Keratinocyte (primary cell): ENCODE results near the gene MLF1. TPM values are rescaled to one million over a fixed set of nuclear protein-coding genes. Genes with fewer than 3 reads are reported as not detected.
"Not testable (repeated sequence)": the region's sequence is repeated elsewhere in the genome, so short reads cannot be mapped to it uniquely, and the experiment has no call there.

Experiments
- DNase-seq: peaks from one replicate; pipeline ENCODE4 v3.0.0-alpha.2; 2011; ENCODE audit warnings: low read depth, missing footprints, low spot score
- FAIRE-seq: peaks from 2 replicates; lab custom pipeline; 2011; peaks lifted over from hg19 to GRCh38; lab: Jason Lieb, UNC
- H2AFZ ChIP-seq: 2 replicates; pipeline ENCODE4 v1.6.0; 2012; ENCODE audit warnings: low read length, control low read depth, inconsistent platforms; ENCODE audit not compliant: control insufficient read depth
- H3K27ac ChIP-seq: 2 replicates; pipeline ENCODE4 v1.5.1; 2011; ENCODE audit warnings: low read length; ENCODE audit not compliant: control insufficient read depth, insufficient read depth
- H3K27me3 ChIP-seq: 3 replicates; pipeline ENCODE4 v1.6.0; 2011; ENCODE audit warnings: low read length; ENCODE audit not compliant: control insufficient read depth, insufficient read depth; ENCODE audit errors: extremely low read depth
- H3K36me3 ChIP-seq, 2 experiments: 2 replicates in 1 of 2; 3 replicates in 1 of 2; pipeline ENCODE4 v1.5.1; 2011; ENCODE audit warnings: low read length in 2 of 2, mild to moderate bottlenecking in 1 of 2; ENCODE audit not compliant: control insufficient read depth in 2 of 2, insufficient read depth in 2 of 2; ENCODE audit errors: extremely low read depth in 1 of 2
- H3K4me1 ChIP-seq: 3 replicates; pipeline ENCODE4 v1.5.1; 2011; ENCODE audit warnings: low read length; ENCODE audit not compliant: control insufficient read depth, insufficient read depth; ENCODE audit errors: extremely low read depth
- H3K4me2 ChIP-seq: 3 replicates; pipeline ENCODE4 v1.6.0; 2011; ENCODE audit warnings: low read depth, low read length; ENCODE audit not compliant: control insufficient read depth, insufficient read depth; ENCODE audit errors: extremely low read depth
- H3K4me3 ChIP-seq, 3 experiments: fragments of 200-600 bp in 1 of 3; sonication (generic) in 1 of 3; 2 replicates in 2 of 3; 3 replicates in 1 of 3; pipeline ENCODE4 v1.5.1; 2011 to 2016; ENCODE audit warnings: low read length in 3 of 3, mild to moderate bottlenecking in 3 of 3, control low read depth in 2 of 3, inconsistent platforms in 1 of 3, low read depth in 1 of 3, mixed read lengths in 1 of 3, mixed run types in 1 of 3, moderate library complexity in 1 of 3; ENCODE audit not compliant: control insufficient read depth in 2 of 3, insufficient read depth in 2 of 3; ENCODE audit errors: extremely low read depth in 1 of 3
- H3K79me2 ChIP-seq: 2 replicates; pipeline ENCODE4 v1.6.0; 2012; ENCODE audit warnings: low read length; ENCODE audit not compliant: control insufficient read depth, insufficient read depth
- H3K9ac ChIP-seq: 3 replicates; pipeline ENCODE4 v1.6.0; 2011; ENCODE audit warnings: low read length; ENCODE audit not compliant: control insufficient read depth, insufficient read depth; ENCODE audit errors: extremely low read depth
- H3K9me1 ChIP-seq: 3 replicates; pipeline ENCODE4 v1.6.0; 2011; ENCODE audit warnings: low read length; ENCODE audit not compliant: control insufficient read depth, insufficient read depth; ENCODE audit errors: extremely low read depth
- H3K9me3 ChIP-seq: 2 replicates; pipeline ENCODE4 v1.5.1; 2012; ENCODE audit warnings: low read depth, low read length; ENCODE audit not compliant: control insufficient read depth
- H4K20me1 ChIP-seq: 3 replicates; pipeline ENCODE4 v1.6.0; 2011; ENCODE audit warnings: low read length; ENCODE audit not compliant: control insufficient read depth, insufficient read depth; ENCODE audit errors: extremely low read depth
- EZH2 ChIP-seq: IDR thresholded peaks from one replicate; pipeline ENCODE4 v1.6.1; 2012; ENCODE audit warnings: inconsistent platforms, mild to moderate bottlenecking, low read length, moderate library complexity
- dilution Hi-C: fragments of 300-500 bp; cut with MboI; formaldehyde crosslinking; loops from one replicate; pipeline ENCODE4 v1.7.0; 2020; ENCODE audit warnings: low sequenced_read_pairs; ENCODE audit not compliant: extremely low pct_ligation_motif_present
- polyA plus RNA-seq, 5 experiments: library from polyadenylated mRNA; depleted of rRNA in 3 of 5; stranded (reverse) in 3 of 5; stranded (forward) in 1 of 5; unstranded in 1 of 5; fragments of >200 nt; gene quantifications; 1 replicate in 1 of 5; 2 replicates in 3 of 5; 3 replicates in 1 of 5; pipeline versions ENCODE4 v1.2.1 to v1.2.3, GENCODE V29; 2011 to 2012; ENCODE audit warnings: missing spikeins in 2 of 5, low read depth in 1 of 5, low replicate concordance in 1 of 5
- TF ChIP-seq, protein P1 (sequence below), 3 experiments: IDR thresholded peaks in 1 of 3; conservative IDR thresholded peaks in 1 of 3; optimal IDR thresholded peaks in 1 of 3; 2 replicates in 2 of 3; 3 replicates in 1 of 3; pipeline versions ENCODE3 to v1.5.1; 2011; ENCODE audit warnings: low read length in 3 of 3, mild to moderate bottlenecking in 3 of 3, moderate library complexity in 2 of 3, control low read depth in 1 of 3, inconsistent platforms in 1 of 3; ENCODE audit not compliant: insufficient read depth in 2 of 3; ENCODE audit errors: extremely low read depth in 1 of 3

MLF1 gene
- polyA plus RNA-seq, 1 donor (not counting 4 experiments of a cell fraction or from before 2014, with no cell fraction given): 11.8 TPM

DNA sequence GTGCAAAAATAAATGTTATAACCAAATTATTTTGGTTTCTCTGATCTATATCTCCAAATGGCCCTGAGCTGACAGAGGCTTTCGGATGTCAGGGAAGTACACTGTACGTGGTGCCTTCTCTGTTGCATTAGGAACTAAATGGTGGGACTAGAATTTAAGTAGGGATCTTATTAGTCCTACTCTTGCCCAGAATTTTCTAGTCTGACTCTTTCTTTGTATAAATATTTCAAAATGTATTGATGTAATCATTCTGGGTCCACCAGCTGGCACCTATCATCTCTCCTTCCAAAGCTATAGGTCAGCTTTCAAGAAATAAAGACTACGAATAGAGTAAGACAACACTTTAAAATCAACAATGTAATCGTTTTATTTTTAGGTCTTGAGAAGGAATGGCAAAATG, 22.3 kb upstream of the MLF1 start:
- dilution Hi-C loops: no loop called here
- Histone ChIP-seq H2AFZ (no peak overlapping the region), H3K4me1 (no peaks in the 10 kb centered on the region), H3K9me1 (no peaks in the 10 kb centered on the region), H3K36me3 (no peaks in the 10 kb centered on the region), H3K79me2 (no peaks in the 10 kb centered on the region), H3K27me3 (no peaks in the 10 kb centered on the region), H3K4me3 (no peak overlapping the region), H3K9me3 (no peaks in the 10 kb centered on the region), H3K27ac (no peak overlapping the region), H3K9ac (no peak overlapping the region), H4K20me1 (no peaks in the 10 kb centered on the region), H3K4me2 (no peak overlapping the region)
- FAIRE-seq (no peak), DNase-seq (no peak)
- no peak for TF ChIP-seq EZH2
- TF ChIP-seq, protein P1, sequence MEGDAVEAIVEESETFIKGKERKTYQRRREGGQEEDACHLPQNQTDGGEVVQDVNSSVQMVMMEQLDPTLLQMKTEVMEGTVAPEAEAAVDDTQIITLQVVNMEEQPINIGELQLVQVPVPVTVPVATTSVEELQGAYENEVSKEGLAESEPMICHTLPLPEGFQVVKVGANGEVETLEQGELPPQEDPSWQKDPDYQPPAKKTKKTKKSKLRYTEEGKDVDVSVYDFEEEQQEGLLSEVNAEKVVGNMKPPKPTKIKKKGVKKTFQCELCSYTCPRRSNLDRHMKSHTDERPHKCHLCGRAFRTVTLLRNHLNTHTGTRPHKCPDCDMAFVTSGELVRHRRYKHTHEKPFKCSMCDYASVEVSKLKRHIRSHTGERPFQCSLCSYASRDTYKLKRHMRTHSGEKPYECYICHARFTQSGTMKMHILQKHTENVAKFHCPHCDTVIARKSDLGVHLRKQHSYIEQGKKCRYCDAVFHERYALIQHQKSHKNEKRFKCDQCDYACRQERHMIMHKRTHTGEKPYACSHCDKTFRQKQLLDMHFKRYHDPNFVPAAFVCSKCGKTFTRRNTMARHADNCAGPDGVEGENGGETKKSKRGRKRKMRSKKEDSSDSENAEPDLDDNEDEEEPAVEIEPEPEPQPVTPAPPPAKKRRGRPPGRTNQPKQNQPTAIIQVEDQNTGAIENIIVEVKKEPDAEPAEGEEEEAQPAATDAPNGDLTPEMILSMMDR (optimal IDR thresholded peaks at IDR 0.05 in 1 of 3, IDR thresholded peaks at IDR 0.05 in 1 of 3, conservative IDR thresholded peaks at IDR 0.05 in 1 of 3; ENCODE audit: extremely low read depth in 1 of 3, insufficient read depth in 2 of 3, low read length in 3 of 3): no peak

DNA sequence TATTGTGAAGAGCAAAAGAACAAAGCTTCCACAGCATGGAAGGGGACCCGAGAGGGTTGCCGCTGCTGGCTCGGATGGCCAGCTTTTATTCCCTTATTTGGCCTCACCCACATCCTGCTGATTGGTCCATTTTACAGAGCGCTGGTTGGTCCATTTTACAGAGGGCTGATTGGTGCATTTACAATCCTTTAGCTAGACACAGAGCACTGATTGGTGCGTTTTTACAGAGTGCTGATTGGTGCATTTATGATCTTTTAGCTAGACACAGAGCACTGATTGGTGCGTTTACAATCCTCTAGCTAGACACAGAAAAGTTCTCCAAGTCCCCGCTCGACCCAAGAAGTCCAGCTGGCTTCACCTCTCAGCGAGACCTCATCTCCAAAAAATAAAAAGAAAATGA, 21.1 kb upstream of the MLF1 start:
- H4K20me1 ChIP-seq, H3K27me3 ChIP-seq, H3K79me2 ChIP-seq, H3K36me3 ChIP-seq, H3K4me3 ChIP-seq, H3K9me1 ChIP-seq, H3K9me3 ChIP-seq, H3K4me1 ChIP-seq, H3K27ac ChIP-seq, FAIRE-seq, H3K9ac ChIP-seq, H2AFZ ChIP-seq, DNase-seq, H3K4me2 ChIP-seq, dilution Hi-C loops: not testable (repeated sequence)

- dilution Hi-C loops: no loop called here
- no peaks in the 10 kb centered on the region for H3K79me2 ChIP-seq
- H3K4me3 ChIP-seq: no peak overlapping the region
- H4K20me1 ChIP-seq: no peaks in the 10 kb centered on the region
- no peak overlapping the region for H3K27ac ChIP-seq
- H3K27me3 ChIP-seq: no peaks in the 10 kb centered on the region
- H3K4me2 ChIP-seq: no peak overlapping the region
- no peaks in the 10 kb centered on the region for H3K9me1 ChIP-seq
- no peak overlapping the region for H3K9ac ChIP-seq
- H3K36me3 ChIP-seq: no peaks in the 10 kb centered on the region
- TF ChIP-seq EZH2: no peak
- TF ChIP-seq, protein P1 (optimal IDR thresholded peaks at IDR 0.05 in 1 of 3, IDR thresholded peaks at IDR 0.05 in 1 of 3, conservative IDR thresholded peaks at IDR 0.05 in 1 of 3; ENCODE audit: extremely low read depth in 1 of 3, insufficient read depth in 2 of 3, low read length in 3 of 3): no peak
- DNase-seq: no peak
- no peak for FAIRE-seq
- H2AFZ ChIP-seq: no peak overlapping the region
- H3K9me3 ChIP-seq: no peaks in the 10 kb centered on the region
- no peaks in the 10 kb centered on the region for H3K4me1 ChIP-seq
These were observed 18.9 kb upstream of the MLF1 start for GRCh38 chr3:158552124-158552523.
